ENCODE results near the gene PM20D1.

- TF ChIP-seq TEAD4 (IDR thresholded peaks at IDR 0.05) (no peak), EP300 (IDR thresholded peaks at IDR 0.05; ENCODE audit: borderline replicate concordance) (no peak), MAX (IDR thresholded peaks at IDR 0.05) (no peak), YY1 (IDR thresholded peaks at IDR 0.05; ENCODE audit: low read depth) (no peak), CREB1 (IDR thresholded peaks at IDR 0.05; ENCODE audit: low read depth) (no peak), TCF12 (IDR thresholded peaks at IDR 0.05; ENCODE audit: low read depth) (no peak), EGR1 (IDR thresholded peaks at IDR 0.05) (no peak), FOXM1 (IDR thresholded peaks at IDR 0.05; ENCODE audit: borderline replicate concordance, low read depth) (no peak), TAF1 (IDR thresholded peaks at IDR 0.05; ENCODE audit: low read depth) (no peak)
- TF ChIP-seq, protein P1, sequence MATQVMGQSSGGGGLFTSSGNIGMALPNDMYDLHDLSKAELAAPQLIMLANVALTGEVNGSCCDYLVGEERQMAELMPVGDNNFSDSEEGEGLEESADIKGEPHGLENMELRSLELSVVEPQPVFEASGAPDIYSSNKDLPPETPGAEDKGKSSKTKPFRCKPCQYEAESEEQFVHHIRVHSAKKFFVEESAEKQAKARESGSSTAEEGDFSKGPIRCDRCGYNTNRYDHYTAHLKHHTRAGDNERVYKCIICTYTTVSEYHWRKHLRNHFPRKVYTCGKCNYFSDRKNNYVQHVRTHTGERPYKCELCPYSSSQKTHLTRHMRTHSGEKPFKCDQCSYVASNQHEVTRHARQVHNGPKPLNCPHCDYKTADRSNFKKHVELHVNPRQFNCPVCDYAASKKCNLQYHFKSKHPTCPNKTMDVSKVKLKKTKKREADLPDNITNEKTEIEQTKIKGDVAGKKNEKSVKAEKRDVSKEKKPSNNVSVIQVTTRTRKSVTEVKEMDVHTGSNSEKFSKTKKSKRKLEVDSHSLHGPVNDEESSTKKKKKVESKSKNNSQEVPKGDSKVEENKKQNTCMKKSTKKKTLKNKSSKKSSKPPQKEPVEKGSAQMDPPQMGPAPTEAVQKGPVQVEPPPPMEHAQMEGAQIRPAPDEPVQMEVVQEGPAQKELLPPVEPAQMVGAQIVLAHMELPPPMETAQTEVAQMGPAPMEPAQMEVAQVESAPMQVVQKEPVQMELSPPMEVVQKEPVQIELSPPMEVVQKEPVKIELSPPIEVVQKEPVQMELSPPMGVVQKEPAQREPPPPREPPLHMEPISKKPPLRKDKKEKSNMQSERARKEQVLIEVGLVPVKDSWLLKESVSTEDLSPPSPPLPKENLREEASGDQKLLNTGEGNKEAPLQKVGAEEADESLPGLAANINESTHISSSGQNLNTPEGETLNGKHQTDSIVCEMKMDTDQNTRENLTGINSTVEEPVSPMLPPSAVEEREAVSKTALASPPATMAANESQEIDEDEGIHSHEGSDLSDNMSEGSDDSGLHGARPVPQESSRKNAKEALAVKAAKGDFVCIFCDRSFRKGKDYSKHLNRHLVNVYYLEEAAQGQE (IDR thresholded peaks at IDR 0.05; ENCODE audit: low read depth) = no peak
These were observed 63.3 kb downstream of the PM20D1 start for GRCh38 chr1:205786601-205787000.

All from Ishikawa (cell line).